Astrocyte (in vitro differentiated cells and primary cell): ENCODE results near the gene ATG7.

Source experiments
- EZH2 ChIP-seq: IDR thresholded peaks from 2 replicates; pipeline ENCODE4 v1.6.1; 2012; ENCODE audit warnings: mild to moderate bottlenecking, low read length, inconsistent platforms; ENCODE audit not compliant: insufficient read depth
- TF ChIP-seq, protein P1 (sequence below): IDR thresholded peaks from 2 replicates; pipeline ENCODE4 v1.5.1; 2011; ENCODE audit warnings: low read depth, mild to moderate bottlenecking, inconsistent platforms, low read length, moderate library complexity; ENCODE audit not compliant: insufficient read depth

- TF ChIP-seq, protein P1, sequence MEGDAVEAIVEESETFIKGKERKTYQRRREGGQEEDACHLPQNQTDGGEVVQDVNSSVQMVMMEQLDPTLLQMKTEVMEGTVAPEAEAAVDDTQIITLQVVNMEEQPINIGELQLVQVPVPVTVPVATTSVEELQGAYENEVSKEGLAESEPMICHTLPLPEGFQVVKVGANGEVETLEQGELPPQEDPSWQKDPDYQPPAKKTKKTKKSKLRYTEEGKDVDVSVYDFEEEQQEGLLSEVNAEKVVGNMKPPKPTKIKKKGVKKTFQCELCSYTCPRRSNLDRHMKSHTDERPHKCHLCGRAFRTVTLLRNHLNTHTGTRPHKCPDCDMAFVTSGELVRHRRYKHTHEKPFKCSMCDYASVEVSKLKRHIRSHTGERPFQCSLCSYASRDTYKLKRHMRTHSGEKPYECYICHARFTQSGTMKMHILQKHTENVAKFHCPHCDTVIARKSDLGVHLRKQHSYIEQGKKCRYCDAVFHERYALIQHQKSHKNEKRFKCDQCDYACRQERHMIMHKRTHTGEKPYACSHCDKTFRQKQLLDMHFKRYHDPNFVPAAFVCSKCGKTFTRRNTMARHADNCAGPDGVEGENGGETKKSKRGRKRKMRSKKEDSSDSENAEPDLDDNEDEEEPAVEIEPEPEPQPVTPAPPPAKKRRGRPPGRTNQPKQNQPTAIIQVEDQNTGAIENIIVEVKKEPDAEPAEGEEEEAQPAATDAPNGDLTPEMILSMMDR = no peak
- TF ChIP-seq EZH2 = no peak
Measured at GRCh38 chr3:11600501-11601282, 328.5 kb downstream of the ATG7 start.
